ENCODE results near the gene WDR20. TPM values are rescaled to one million over a fixed set of nuclear protein-coding genes. Genes with fewer than 3 reads are reported as not detected.

WDR20 gene
- total RNA-seq, 1 donor from 2014 or later, result 42.3 TPM

- TF ChIP-seq CTCF (IDR thresholded peaks at IDR 0.05), result no peak
- ChIA-PET POLR2A (no interaction called here), CTCF (no interaction called here)
- Mint-ChIP-seq H3K4me1 (no peaks in the 10 kb centered on the region), H3K27ac (no peak overlapping the region), H3K9me3 (no peaks in the 10 kb centered on the region), H3K27me3 (no peaks in the 10 kb centered on the region), H3K4me3 (no peak overlapping the region), H3K36me3 (ENCODE audit: low read depth) (peaks cover 69% of the 10 kb centered on the region)
- intact Hi-C loops (cut with micrococcal nuclease), result no loop called here
- ATAC-seq (ENCODE audit: low read depth) (no peak), DNase-seq (no peak)
Measured at GRCh38 chr14:102211240-102211639, 71.5 kb downstream of the WDR20 start.

- Mint-ChIP-seq H3K9me3 (no peaks in the 10 kb centered on the region), H3K4me3 (no peak overlapping the region), H3K4me1 (no peaks in the 10 kb centered on the region), H3K27ac (no peak overlapping the region), H3K27me3 (no peaks in the 10 kb centered on the region), H3K36me3 (ENCODE audit: low read depth) (peaks cover 60% of the 10 kb centered on the region)
- intact Hi-C loops (cut with micrococcal nuclease), result no loop called here
- POLR2A ChIA-PET, result no interaction called here
- DNase-seq (no peak), ATAC-seq (ENCODE audit: low read depth) (no peak)
- no peak for TF ChIP-seq CTCF (IDR thresholded peaks at IDR 0.05)
- CTCF ChIA-PET, result no interaction called here
Measured at GRCh38 chr14:102212356-102212755, 72.7 kb downstream of the WDR20 start.

GRCh38 chr14:102212845-102213244 is 73.1 kb downstream of the WDR20 start:
- H3K36me3 Mint-ChIP-seq (ENCODE audit: low read depth), result peaks cover 60% of the 10 kb centered on the region
- H3K27me3 Mint-ChIP-seq, result no peaks in the 10 kb centered on the region
- no peak for TF ChIP-seq CTCF (IDR thresholded peaks at IDR 0.05)
- CTCF ChIA-PET, result no interaction called here
- no peaks in the 10 kb centered on the region for H3K9me3 Mint-ChIP-seq
- no peak for DNase-seq
- intact Hi-C loops (cut with micrococcal nuclease), result no loop called here
- H3K4me1 Mint-ChIP-seq, result no peaks in the 10 kb centered on the region
- H3K27ac Mint-ChIP-seq, result no peak overlapping the region
- POLR2A ChIA-PET, result no interaction called here
- no peak for ATAC-seq (ENCODE audit: low read depth)
- H3K4me3 Mint-ChIP-seq, result no peak overlapping the region

GRCh38 chr14:102213470-102213869 is 73.8 kb downstream of the WDR20 start:
- Mint-ChIP-seq H3K36me3 (ENCODE audit: low read depth) (peaks cover 56% of the 10 kb centered on the region), H3K27ac (no peak overlapping the region), H3K4me1 (no peaks in the 10 kb centered on the region), H3K27me3 (no peaks in the 10 kb centered on the region), H3K4me3 (no peak overlapping the region), H3K9me3 (no peaks in the 10 kb centered on the region)
- intact Hi-C loops (cut with micrococcal nuclease), result no loop called here
- ChIA-PET CTCF (no interaction called here), POLR2A (no interaction called here)
- DNase-seq (no peak), ATAC-seq (ENCODE audit: low read depth) (no peak)
- TF ChIP-seq CTCF (IDR thresholded peaks at IDR 0.05), result no peak

GRCh38 chr14:102213984-102214658 is 74.4 kb downstream of the WDR20 start:
- Mint-ChIP-seq H3K4me3 (no peak overlapping the region), H3K27me3 (no peaks in the 10 kb centered on the region), H3K36me3 (ENCODE audit: low read depth) (peaks cover 49% of the 10 kb centered on the region), H3K4me1 (peaks cover 2% of the 10 kb centered on the region), H3K9me3 (no peaks in the 10 kb centered on the region), H3K27ac (no peak overlapping the region)
- ATAC-seq (ENCODE audit: low read depth) (no peak), DNase-seq (no peak)
- POLR2A ChIA-PET, result no interaction called here
- no peak for TF ChIP-seq CTCF (IDR thresholded peaks at IDR 0.05)
- CTCF ChIA-PET, result no interaction called here
- intact Hi-C loops (cut with micrococcal nuclease), result no loop called here
